PC-3 (cell line): ENCODE results near the gene FAM25A. TPM values are rescaled to one million over a fixed set of nuclear protein-coding genes. Genes with fewer than 3 reads are reported as not detected.

Source experiments
- ATAC-seq: fragments of 200-7000 bp; cut with Tn5 transposase; 2 replicates; pipeline ENCODE4 v1.9.1; 2020; ENCODE audit warnings: mild to moderate bottlenecking, moderate library complexity
- BruUV-seq: library from RNA; stranded (reverse); fragments of 400-500 nt; replicated peaks from 2 replicates; lab custom pipeline; 2021; lab: Mats Ljungman, UMichigan
- CTCF ChIA-PET: fragments of 300-600 bp; sonication (Branson Sonifier 250); formaldehyde crosslinking; loops from one replicate; lab custom pipeline; 2022; ENCODE audit warnings: antibody characterized with exemption; lab: Charles Lee
- POLR2A ChIA-PET: fragments of 300-600 bp; sonication (Branson Sonifier 250); formaldehyde crosslinking; loops from one replicate; lab custom pipeline; 2022; ENCODE audit warnings: antibody characterized with exemption; ENCODE audit not compliant: unreplicated experiment; lab: Charles Lee
- DNase-seq: peaks from one replicate; pipeline ENCODE4 v3.0.0-alpha.2; 2015
- H2AFZ ChIP-seq: fragments of 300-600 bp; sonication (generic); 2 replicates; pipeline ENCODE4 v1.6.0; 2016; ENCODE audit warnings: antibody characterized with exemption, low read length
- H3F3A ChIP-seq: fragments of 300-600 bp; sonication (generic); one replicate; pipeline ENCODE4 v1.6.0; 2017; ENCODE audit warnings: antibody characterized with exemption, low read length, control low read depth, mild to moderate bottlenecking; ENCODE audit not compliant: unreplicated experiment
- H3K27ac ChIP-seq: fragments of 300-600 bp; sonication (generic); 2 replicates; pipeline ENCODE4 v1.5.1; 2016; ENCODE audit warnings: mild to moderate bottlenecking, low read length
- H3K27me3 ChIP-seq: fragments of 300-600 bp; sonication (generic); 2 replicates; pipeline ENCODE4 v1.6.1; 2016; ENCODE audit warnings: low read length, mixed read lengths
- H3K36me3 ChIP-seq: fragments of 300-600 bp; sonication (generic); 2 replicates; pipeline ENCODE4 v1.6.1; 2016; ENCODE audit warnings: low read depth, mixed run types, low read length, mixed read lengths
- H3K4me1 ChIP-seq: fragments of 300-600 bp; sonication (generic); 2 replicates; pipeline ENCODE4 v1.5.1; 2016; ENCODE audit warnings: low read length; ENCODE audit not compliant: insufficient read depth
- H3K4me2 ChIP-seq: fragments of 300-600 bp; sonication (generic); 2 replicates; pipeline ENCODE4 v1.6.0; 2016; ENCODE audit warnings: low read length
- H3K4me3 ChIP-seq: fragments of 300-600 bp; sonication (generic); 2 replicates; pipeline ENCODE4 v1.5.1; 2016; ENCODE audit warnings: mild to moderate bottlenecking, low read length, mixed read lengths
- H3K79me2 ChIP-seq: fragments of 300-600 bp; sonication (generic); 2 replicates; pipeline ENCODE4 v1.6.1; 2017; ENCODE audit warnings: low read length, mixed read lengths
- H3K9ac ChIP-seq: fragments of 300-600 bp; sonication (generic); 2 replicates; pipeline ENCODE4 v1.6.0; 2016; ENCODE audit warnings: mild to moderate bottlenecking, low read length
- H3K9me2 ChIP-seq: fragments of 300-600 bp; sonication (generic); replicated peaks from 2 replicates; pipeline ENCODE4 v1.6.1; 2016; ENCODE audit warnings: mixed run types, low read length, mixed read lengths
- H3K9me3 ChIP-seq: fragments of 300-600 bp; sonication (generic); 2 replicates; pipeline ENCODE4 v1.6.1; 2016; ENCODE audit warnings: low read length, mixed read lengths
- H4K20me1 ChIP-seq: fragments of 300-600 bp; sonication (generic); 2 replicates; pipeline ENCODE4 v1.6.1; 2016; ENCODE audit warnings: low read length, mixed read lengths
- EZH2 ChIP-seq: fragments of 300-600 bp; sonication (generic); IDR thresholded peaks from one replicate; pipeline ENCODE4 v1.6.1; 2017; ENCODE audit warnings: antibody characterized with exemption, mild to moderate bottlenecking, low read length; ENCODE audit not compliant: unreplicated experiment
- EZH2phosphoT487 ChIP-seq: fragments of 300-600 bp; sonication (generic); IDR thresholded peaks from 2 replicates; pipeline ENCODE4 v1.6.1; 2018; ENCODE audit warnings: mild to moderate bottlenecking, antibody characterized with exemption, low read length, borderline replicate concordance
- intact Hi-C: fragments of 100-400 bp; cut with micrococcal nuclease; formaldehyde crosslinking; loops from 2 replicates; pipeline ENCODE4 v1.9.0; 2023
- total RNA-seq: library from RNA; depleted of rRNA; stranded (reverse); fragments of >200 nt; gene quantifications from 2 replicates; pipeline ENCODE4 v1.2.3, GENCODE V29; 2014
- TF ChIP-seq, protein P1 (sequence below): fragments of 300-600 bp; sonication (generic); conservative IDR thresholded peaks from 2 replicates; pipeline ENCODE4 v1.5.1; 2017; ENCODE audit warnings: antibody characterized with exemption, low read depth, mild to moderate bottlenecking, low read length

FAM25A gene
- total RNA-seq, 1 experiment from 2014 or later = 11.4 TPM

DNA sequence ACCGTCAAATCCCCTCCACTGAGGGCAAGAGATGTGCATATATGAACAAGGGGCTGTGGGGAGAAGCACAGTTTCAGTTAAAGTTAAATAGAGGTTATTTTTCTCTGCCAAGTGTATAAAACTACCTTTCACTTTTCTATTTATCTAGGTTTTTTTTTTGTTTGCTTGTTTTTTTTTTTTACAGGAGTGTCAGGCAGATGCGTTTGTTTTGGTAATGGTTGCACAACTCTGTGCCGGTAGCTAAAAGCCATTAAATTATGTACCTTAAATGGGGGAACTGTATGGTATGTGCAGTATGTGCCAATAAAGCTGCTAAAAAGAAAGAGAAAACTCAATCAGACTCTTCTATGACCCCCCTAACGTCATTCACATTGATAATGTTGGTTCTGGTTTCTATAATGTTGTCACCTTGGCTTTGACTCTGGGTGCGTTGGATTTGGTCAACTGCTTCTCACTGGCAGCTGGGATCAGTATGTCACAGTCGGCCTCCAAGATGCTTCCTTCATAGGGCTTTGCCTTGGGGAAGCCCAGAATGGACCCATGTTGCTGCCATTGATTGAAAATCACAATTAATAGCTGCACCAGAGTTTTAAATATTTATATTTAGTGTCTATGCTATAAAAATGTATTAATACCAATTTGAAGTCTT, 40.3 kb downstream of the FAM25A start:
- intact Hi-C loops = no loop called here

DNA sequence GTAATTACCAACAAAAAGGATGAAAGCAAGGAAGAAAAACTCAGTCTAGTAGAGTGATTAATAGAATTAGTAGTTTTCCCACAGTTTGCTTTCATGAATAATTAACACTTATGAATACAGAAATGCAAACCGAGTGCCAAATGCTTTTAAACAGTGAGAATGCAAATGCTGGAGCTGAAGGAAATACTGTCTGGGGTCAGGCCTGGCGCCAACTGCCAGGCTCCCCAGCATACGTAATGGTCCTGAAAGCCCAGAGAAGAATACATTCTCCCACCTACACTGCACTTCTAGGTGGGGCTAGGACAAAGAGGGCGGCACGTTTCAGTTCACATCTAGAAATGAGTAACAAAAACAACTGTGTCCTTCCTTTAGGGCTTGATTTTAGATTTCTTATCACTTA, 44.6 kb downstream of the FAM25A start:
- no peaks in the 10 kb centered on the region for H3K9me3 ChIP-seq
- no peaks in the 10 kb centered on the region for H4K20me1 ChIP-seq
- no TSS peak for BruUV-seq
- H3K79me2 ChIP-seq = no peaks in the 10 kb centered on the region
- no peaks in the 10 kb centered on the region for H3K27me3 ChIP-seq
- H3K27ac ChIP-seq = no peak overlapping the region
- CTCF ChIA-PET = no interaction called here
- H3K4me2 ChIP-seq = no peak overlapping the region
- ATAC-seq (no peak), DNase-seq (no peak)
- POLR2A ChIA-PET = no interaction called here
- no peak overlapping the region for H3K4me3 ChIP-seq
- no peak overlapping the region for H3K9ac ChIP-seq
- peaks cover 6% of the 10 kb centered on the region; the same call in 1 of the 2 replicates for H3K36me3 ChIP-seq
- TF ChIP-seq EZH2phosphoT487 (no peak), EZH2 (no peak)
- TF ChIP-seq, protein P1, sequence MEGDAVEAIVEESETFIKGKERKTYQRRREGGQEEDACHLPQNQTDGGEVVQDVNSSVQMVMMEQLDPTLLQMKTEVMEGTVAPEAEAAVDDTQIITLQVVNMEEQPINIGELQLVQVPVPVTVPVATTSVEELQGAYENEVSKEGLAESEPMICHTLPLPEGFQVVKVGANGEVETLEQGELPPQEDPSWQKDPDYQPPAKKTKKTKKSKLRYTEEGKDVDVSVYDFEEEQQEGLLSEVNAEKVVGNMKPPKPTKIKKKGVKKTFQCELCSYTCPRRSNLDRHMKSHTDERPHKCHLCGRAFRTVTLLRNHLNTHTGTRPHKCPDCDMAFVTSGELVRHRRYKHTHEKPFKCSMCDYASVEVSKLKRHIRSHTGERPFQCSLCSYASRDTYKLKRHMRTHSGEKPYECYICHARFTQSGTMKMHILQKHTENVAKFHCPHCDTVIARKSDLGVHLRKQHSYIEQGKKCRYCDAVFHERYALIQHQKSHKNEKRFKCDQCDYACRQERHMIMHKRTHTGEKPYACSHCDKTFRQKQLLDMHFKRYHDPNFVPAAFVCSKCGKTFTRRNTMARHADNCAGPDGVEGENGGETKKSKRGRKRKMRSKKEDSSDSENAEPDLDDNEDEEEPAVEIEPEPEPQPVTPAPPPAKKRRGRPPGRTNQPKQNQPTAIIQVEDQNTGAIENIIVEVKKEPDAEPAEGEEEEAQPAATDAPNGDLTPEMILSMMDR = no peak
- no peak overlapping the region for H2AFZ ChIP-seq
- intact Hi-C loops = no loop called here
- no peaks in the 10 kb centered on the region for H3K4me1 ChIP-seq
- no peaks in the 10 kb centered on the region for H3F3A ChIP-seq
- H3K9me2 ChIP-seq = no peaks in the 10 kb centered on the region

More for the DNA sequence above, 40.3 kb downstream of the FAM25A start:
- Histone ChIP-seq H3K9ac (no peak overlapping the region), H3K4me3 (no peak overlapping the region), H3K79me2 (no peaks in the 10 kb centered on the region), H3K4me2 (no peak overlapping the region), H4K20me1 (no peaks in the 10 kb centered on the region), H3F3A (no peaks in the 10 kb centered on the region), H2AFZ (no peak overlapping the region), H3K36me3 (peaks cover 13% of the 10 kb centered on the region; the same call in 1 of the 2 replicates), H3K9me2 (no peaks in the 10 kb centered on the region), H3K27me3 (no peaks in the 10 kb centered on the region), H3K4me1 (no peaks in the 10 kb centered on the region), H3K9me3 (no peaks in the 10 kb centered on the region), H3K27ac (no peak overlapping the region)
- ChIA-PET CTCF (interaction anchor here (0.6 kb wide), 1 partner anchor 33 kb away, joined by 4 read pairs; no protein-coding TSS in a partner anchor), POLR2A (no interaction called here)
- ATAC-seq = no peak
- no TSS peak for BruUV-seq
- no peak for DNase-seq
- TF ChIP-seq EZH2 (no peak), EZH2phosphoT487 (no peak)
- TF ChIP-seq, protein P1 = no peak

DNA sequence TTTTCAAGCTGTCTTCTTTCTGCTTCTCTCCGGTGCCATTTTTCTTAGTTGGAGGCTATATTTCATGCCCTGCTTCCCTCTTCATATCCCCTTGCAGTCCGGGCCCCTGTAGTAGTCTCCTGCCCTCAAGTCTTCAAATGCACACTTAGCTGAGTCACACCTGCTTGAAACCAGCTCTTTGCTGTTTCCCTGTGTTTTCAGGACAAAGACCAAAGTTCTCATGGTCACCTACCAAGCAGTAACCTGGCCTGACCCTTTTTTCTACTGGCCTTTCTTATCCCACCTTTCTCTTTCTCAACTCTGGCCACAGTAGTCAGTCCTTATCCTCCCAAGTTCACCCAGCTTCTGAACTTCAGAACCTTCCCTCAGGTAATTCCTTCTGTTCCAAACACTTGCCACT, 46.1 kb downstream of the FAM25A start:
- CTCF ChIA-PET = no interaction called here
- Histone ChIP-seq H3F3A (no peaks in the 10 kb centered on the region), H3K9ac (no peak overlapping the region), H2AFZ (no peak overlapping the region), H3K9me2 (no peaks in the 10 kb centered on the region), H4K20me1 (no peaks in the 10 kb centered on the region), H3K27me3 (no peaks in the 10 kb centered on the region), H3K4me3 (no peak overlapping the region), H3K4me2 (no peak overlapping the region), H3K9me3 (no peaks in the 10 kb centered on the region), H3K27ac (no peak overlapping the region), H3K36me3 (peaks cover 3% of the 10 kb centered on the region; the same call in 1 of the 2 replicates), H3K79me2 (no peaks in the 10 kb centered on the region), H3K4me1 (no peaks in the 10 kb centered on the region)
- no peak for DNase-seq
- intact Hi-C loops = no loop called here
- no TSS peak for BruUV-seq
- POLR2A ChIA-PET = no interaction called here
- no peak for ATAC-seq
- TF ChIP-seq, protein P1 = no peak
- TF ChIP-seq EZH2phosphoT487 (no peak), EZH2 (no peak)
